Measurements from ENCODE around the gene ADAT3.

The ADAT3 gene

DNA sequence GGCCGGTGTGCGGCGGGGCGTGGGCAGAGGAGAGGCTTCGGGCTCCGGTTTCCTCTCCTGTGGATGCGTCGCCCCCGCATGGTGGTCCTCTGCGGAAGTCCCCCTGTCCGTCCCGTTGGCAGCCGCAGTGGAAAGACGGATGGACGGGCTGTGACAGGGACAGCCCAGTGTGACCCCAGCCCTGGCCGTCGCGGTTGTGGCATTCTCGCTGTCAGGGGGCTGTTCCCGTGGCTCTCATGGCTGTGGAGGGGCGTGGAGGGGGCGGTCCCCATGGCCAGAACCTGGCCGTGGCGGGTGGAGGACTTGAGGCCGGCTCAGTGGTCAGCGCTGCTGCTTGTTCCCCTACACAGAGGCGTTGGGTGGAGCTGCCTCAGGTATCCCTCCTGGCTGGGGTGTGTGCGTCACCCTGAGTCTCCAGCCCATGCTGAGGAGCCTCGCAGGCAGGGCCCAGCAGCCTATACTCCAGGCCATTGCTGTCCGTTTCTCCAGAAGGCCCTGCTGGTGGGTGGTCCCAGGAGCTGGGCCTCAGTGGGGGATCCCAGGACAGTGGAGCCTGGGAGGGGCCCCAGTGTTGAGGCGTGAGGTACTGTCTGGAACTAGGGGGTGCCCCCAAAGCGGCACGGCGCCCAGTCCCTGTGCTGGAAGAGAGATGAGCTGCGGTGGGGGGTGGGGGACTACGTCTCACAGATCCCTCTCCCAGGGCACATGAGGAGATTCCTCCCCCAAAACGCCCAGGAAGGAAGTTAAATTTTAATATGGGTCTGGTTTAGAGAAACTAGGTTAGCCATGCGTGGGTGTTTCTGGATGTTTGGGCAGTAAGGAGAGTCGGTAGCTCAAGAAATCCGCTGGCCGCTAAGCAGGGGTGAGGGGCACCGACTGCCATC lies 56.0 kb downstream of the ADAT3 start:
- TF ChIP-seq, protein P1, sequence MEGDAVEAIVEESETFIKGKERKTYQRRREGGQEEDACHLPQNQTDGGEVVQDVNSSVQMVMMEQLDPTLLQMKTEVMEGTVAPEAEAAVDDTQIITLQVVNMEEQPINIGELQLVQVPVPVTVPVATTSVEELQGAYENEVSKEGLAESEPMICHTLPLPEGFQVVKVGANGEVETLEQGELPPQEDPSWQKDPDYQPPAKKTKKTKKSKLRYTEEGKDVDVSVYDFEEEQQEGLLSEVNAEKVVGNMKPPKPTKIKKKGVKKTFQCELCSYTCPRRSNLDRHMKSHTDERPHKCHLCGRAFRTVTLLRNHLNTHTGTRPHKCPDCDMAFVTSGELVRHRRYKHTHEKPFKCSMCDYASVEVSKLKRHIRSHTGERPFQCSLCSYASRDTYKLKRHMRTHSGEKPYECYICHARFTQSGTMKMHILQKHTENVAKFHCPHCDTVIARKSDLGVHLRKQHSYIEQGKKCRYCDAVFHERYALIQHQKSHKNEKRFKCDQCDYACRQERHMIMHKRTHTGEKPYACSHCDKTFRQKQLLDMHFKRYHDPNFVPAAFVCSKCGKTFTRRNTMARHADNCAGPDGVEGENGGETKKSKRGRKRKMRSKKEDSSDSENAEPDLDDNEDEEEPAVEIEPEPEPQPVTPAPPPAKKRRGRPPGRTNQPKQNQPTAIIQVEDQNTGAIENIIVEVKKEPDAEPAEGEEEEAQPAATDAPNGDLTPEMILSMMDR (conservative IDR thresholded peaks at IDR 0.05; ENCODE audit: control insufficient read depth, insufficient read depth, low read depth, low read length), result no peak
- no peak for DNase-seq (ENCODE audit: low read depth)
- H3K4me3 ChIP-seq (ENCODE audit: control insufficient read depth, low read depth, low read length), result no peak overlapping the region

DNA sequence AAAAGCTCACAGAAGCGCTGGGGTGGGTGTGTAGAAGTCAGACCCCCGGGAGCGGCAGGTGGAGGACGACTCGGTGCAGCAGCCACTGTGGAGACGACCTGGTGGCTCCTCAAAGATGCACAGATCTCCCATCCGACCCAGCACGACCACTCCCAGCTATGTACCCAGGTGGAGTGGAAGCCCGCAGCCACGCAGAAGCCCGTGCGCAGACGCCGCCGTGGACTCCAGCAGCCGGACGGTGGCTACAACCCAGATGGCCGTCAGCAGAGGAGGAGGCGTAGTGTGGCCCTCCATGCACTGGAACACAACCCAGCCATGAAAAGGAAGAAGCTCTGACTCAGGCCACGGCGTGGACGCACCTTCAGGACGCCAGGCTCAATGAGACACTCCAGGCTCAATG lies 57.5 kb downstream of the ADAT3 start:
- DNase-seq (ENCODE audit: low read depth), result no peak
- H3K4me3 ChIP-seq (ENCODE audit: control insufficient read depth, low read depth, low read length), result no peak overlapping the region
- TF ChIP-seq, protein P1 (conservative IDR thresholded peaks at IDR 0.05; ENCODE audit: control insufficient read depth, insufficient read depth, low read depth, low read length), result no peak

Data from fibroblast of mammary gland (primary cell).